Naive thymus-derived CD4-positive, alpha-beta T cell (primary cell): ENCODE data around the gene AATK. TPM values are rescaled to one million over a fixed set of nuclear protein-coding genes. Genes with fewer than 3 reads are reported as not detected.
A peak's percentile ranks its signal among the peaks of the same experiment; 100 is the strongest.
"Not testable (repeated sequence)": the region's sequence is repeated elsewhere in the genome, so short reads cannot be mapped to it uniquely, and the experiment has no call there.

Source experiments
- ATAC-seq: fragments of 150-1000 bp; cut with Tn5 transposase; 2 replicates; pipeline ENCODE4 v1.10.0; 2021; ENCODE audit warnings: mild to moderate bottlenecking, moderate library complexity
- CTCF ChIA-PET: fragments of 350-600 bp; sonication (Branson Sonifier 250); formaldehyde crosslinking; loops from one replicate; lab custom pipeline; 2021; ENCODE audit warnings: antibody characterized with exemption; lab: Charles Lee
- POLR2A ChIA-PET: fragments of 350-600 bp; sonication (Branson Sonifier 250); formaldehyde crosslinking; loops from one replicate; lab custom pipeline; 2021; ENCODE audit warnings: antibody characterized with exemption, inconsistent platforms; lab: Charles Lee
- DNase-seq, 9 donors: peaks; one replicate each; pipeline versions ENCODE4 v3.0.0 to v3.0.0-alpha.2; 2020 to 2022; ENCODE audit warnings: mixed read lengths in 1 of 9
- H3K27ac ChIP-seq: one replicate; pipeline ENCODE4 v1.7.0; 2013; ENCODE audit warnings: mild to moderate bottlenecking, low read depth, low read length, moderate library complexity
- H3K27me3 ChIP-seq, 2 donors: one replicate each; pipeline ENCODE4 v1.7.0; 2013; ENCODE audit warnings: low read length in 2 of 2, mild to moderate bottlenecking in 2 of 2, moderate library complexity in 2 of 2; ENCODE audit not compliant: control insufficient read depth in 2 of 2, insufficient read depth in 2 of 2
- H3K36me3 ChIP-seq, 3 experiments: 1 replicate in 2 of 3; 2 replicates in 1 of 3; pipeline ENCODE4 v1.7.0; 2013; ENCODE audit warnings: low read length in 3 of 3, mild to moderate bottlenecking in 3 of 3, moderate library complexity in 1 of 3; ENCODE audit not compliant: insufficient read depth in 3 of 3, control insufficient read depth in 2 of 3
- H3K4me1 ChIP-seq, 2 donors: one replicate each; pipeline ENCODE4 v1.7.0; 2013; ENCODE audit warnings: low read length in 2 of 2, mild to moderate bottlenecking in 2 of 2, moderate library complexity in 1 of 2; ENCODE audit not compliant: control insufficient read depth in 2 of 2, insufficient read depth in 2 of 2
- H3K4me3 ChIP-seq: 2 replicates; pipeline ENCODE4 v1.7.0; 2013; ENCODE audit warnings: mild to moderate bottlenecking, low read length
- H3K9me3 ChIP-seq, 3 experiments: 1 replicate in 2 of 3; 2 replicates in 1 of 3; pipeline ENCODE4 v1.7.0; 2013; ENCODE audit warnings: low read length in 3 of 3; ENCODE audit not compliant: control insufficient read depth in 2 of 3
- H3K27ac Mint-ChIP-seq, 9 donors: one replicate each; pipeline ENCODE4 v1.8.0; 2020 to 2022; ENCODE audit warnings: mixed read lengths in 9 of 9, mild to moderate bottlenecking in 8 of 9, moderate library complexity in 5 of 9, inconsistent platforms in 2 of 9
- H3K27me3 Mint-ChIP-seq, 5 donors: one replicate each; pipeline ENCODE4 v1.8.0; 2021 to 2022; ENCODE audit warnings: mixed read lengths in 5 of 5, mild to moderate bottlenecking in 1 of 5
- H3K36me3 Mint-ChIP-seq, 5 donors: one replicate each; pipeline ENCODE4 v1.8.0; 2020 to 2022; ENCODE audit warnings: mixed read lengths in 5 of 5, mild to moderate bottlenecking in 3 of 5, inconsistent platforms in 1 of 5
- H3K4me1 Mint-ChIP-seq, 7 donors: one replicate each; pipeline ENCODE4 v1.8.0; 2020 to 2022; ENCODE audit warnings: mixed read lengths in 7 of 7, mild to moderate bottlenecking in 3 of 7, inconsistent platforms in 1 of 7
- H3K4me3 Mint-ChIP-seq, 10 donors: one replicate each; pipeline ENCODE4 v1.8.0; 2020 to 2022; ENCODE audit warnings: mild to moderate bottlenecking in 10 of 10, mixed read lengths in 10 of 10, moderate library complexity in 6 of 10, inconsistent platforms in 2 of 10
- H3K9me3 Mint-ChIP-seq, 11 donors: one replicate each; pipeline ENCODE4 v1.8.0; 2020 to 2022; ENCODE audit warnings: mixed read lengths in 11 of 11, mild to moderate bottlenecking in 4 of 11, inconsistent platforms in 1 of 11, moderate library complexity in 1 of 11
- intact Hi-C, 2 donors: fragments of 100-400 bp; cut with micrococcal nuclease; formaldehyde crosslinking; loops; one replicate each; pipeline ENCODE4 v1.15.1; 2023
- polyA plus RNA-seq, 2 donors: library from polyadenylated mRNA; unstranded; fragments of 300-500 nt; fragmentation: Illumina TruSeq; gene quantifications; one replicate each; pipeline ENCODE4 v1.2.3, GENCODE V29; 2021
- total RNA-seq, 6 experiments: library from RNA in 5 of 6; stranded (reverse) in 5 of 6; gene quantifications; 1 replicate in 5 of 6; 2 replicates in 1 of 6; pipeline ENCODE4 v1.2.3 and lab custom pipeline; 2021 to 2026

The AATK gene
- total and polyA plus RNA-seq, 7 experiments from 2014 or later: 0.46 to 10.4 (median 1.4) TPM; not detected in 2

DNA sequence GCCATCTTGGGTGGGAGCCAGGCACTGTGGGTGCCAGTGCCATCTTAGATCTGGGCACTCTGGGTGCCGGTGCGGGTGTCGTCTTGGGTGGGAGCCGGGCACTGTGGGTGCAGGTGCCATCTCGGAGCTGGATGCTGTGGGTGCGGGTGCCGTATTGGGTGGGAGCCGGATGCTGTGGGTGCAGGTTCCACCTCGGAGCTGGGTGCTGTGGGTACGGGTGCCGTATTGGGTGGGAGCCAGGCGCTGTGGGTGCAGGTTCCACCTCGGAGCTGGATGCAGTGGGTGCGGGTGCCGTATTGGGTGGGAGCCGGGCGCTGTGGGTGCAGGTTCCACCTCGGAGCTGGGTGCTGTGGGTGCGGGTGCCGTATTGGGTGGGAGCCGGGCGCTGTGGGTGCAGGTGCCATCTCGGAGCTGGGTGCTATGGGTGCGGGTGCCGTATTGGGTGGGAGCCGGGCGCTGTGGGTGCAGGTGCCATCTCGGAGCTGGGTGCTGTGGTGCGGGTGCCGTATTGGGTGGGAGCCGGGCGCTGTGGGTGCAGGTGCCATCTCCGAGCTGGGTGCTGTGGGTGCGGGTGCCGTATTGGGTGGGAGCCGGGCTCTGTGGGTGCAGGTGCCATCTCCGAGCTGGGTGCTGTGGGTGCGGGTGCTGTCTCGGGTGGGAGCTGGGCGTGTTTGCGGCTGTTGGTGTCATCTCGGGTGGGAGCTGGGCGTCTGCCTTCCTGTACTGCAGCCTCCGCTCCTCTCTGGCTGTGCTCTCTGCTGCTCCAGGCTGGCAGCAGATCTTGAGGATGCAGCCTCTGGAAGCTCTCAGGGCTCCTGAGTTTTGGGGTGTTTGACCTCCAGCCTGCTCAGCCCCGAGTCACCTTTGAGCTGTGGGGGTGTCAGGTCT, 87.8 kb downstream of the AATK start:
- H3K9me3 ChIP-seq, H3K9me3 Mint-ChIP-seq, CTCF ChIA-PET, H3K27ac ChIP-seq, H3K4me3 Mint-ChIP-seq, H3K4me1 ChIP-seq, H3K27me3 ChIP-seq, H3K27ac Mint-ChIP-seq, DNase-seq, H3K36me3 Mint-ChIP-seq, H3K4me1 Mint-ChIP-seq, H3K27me3 Mint-ChIP-seq, H3K4me3 ChIP-seq, ATAC-seq, H3K36me3 ChIP-seq, intact Hi-C loops, POLR2A ChIA-PET: not testable (repeated sequence)

DNA sequence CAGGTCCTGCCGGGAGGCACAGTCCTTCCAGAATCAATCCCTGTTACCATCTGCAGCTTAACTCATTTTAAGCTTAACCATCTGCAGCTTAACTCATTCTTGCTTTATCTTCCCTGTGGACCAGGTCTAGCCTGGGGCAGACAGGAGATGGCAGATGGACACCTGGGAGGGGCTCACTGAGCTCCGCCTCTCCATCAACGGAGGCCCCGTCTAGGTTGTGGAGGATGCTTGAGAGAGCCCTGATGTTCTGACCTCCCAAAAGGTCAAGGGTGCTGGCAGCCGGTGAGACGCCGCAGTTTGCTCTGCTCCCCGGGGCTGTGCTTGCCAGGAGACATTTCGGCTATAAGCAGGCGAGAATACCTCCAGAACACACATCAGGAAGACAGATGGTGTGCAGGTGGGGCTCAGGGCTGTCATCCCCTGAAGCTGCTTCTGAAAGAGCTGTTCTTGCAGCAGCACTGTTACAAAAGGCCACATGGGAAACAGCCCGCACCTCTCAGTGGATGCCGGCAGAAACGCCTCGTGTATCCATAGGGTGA, 89.8 kb downstream of the AATK start:
- no peak for ATAC-seq
- ChIA-PET POLR2A (no interaction called here), CTCF (no interaction called here)
- no peak overlapping the region for H3K4me3 Mint-ChIP-seq
- Histone ChIP-seq H3K36me3 (no peaks in the 10 kb centered on the region), H3K27ac (no peak overlapping the region), H3K27me3 (no peaks in the 10 kb centered on the region), H3K9me3 (no peaks in the 10 kb centered on the region), H3K4me3 (no peak overlapping the region), H3K4me1 (no peaks in the 10 kb centered on the region)
- no peaks in the 10 kb centered on the region for H3K9me3 Mint-ChIP-seq
- H3K4me1 Mint-ChIP-seq: peaks cover 0 to 4% (median 0%) of the 10 kb centered on the region in 7 donors
- no peaks in the 10 kb centered on the region for H3K36me3 Mint-ChIP-seq
- no peaks in the 10 kb centered on the region for H3K27me3 Mint-ChIP-seq
- DNase-seq: no peak
- no peak overlapping the region for H3K27ac Mint-ChIP-seq
- intact Hi-C loops: no loop called here

DNA sequence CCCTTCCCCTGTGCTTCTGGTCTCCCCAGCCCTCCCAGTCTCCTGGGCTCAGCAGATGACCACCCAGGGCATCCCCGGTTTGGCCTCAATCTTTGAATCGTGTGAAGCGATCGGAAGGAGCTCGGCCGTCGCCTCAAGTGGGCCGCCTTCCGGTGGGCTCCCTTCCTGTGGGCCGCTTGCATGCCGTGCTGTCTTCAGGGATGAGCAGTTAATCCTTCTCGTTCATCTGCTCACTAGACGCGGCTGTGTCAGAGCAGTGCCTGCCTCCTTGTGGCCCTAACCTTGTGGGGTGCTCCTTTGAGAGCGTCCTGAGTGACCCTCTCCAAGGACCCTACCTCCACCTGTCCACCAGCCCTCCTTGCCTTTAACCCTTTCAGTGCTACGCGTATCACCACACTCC, 90.7 kb downstream of the AATK start:
- H3K27me3 ChIP-seq: no peaks in the 10 kb centered on the region
- H3K4me3 ChIP-seq: no peak overlapping the region
- H3K27ac Mint-ChIP-seq: no peak overlapping the region
- no peaks in the 10 kb centered on the region for H3K9me3 ChIP-seq
- no peak for DNase-seq
- no peaks in the 10 kb centered on the region for H3K4me1 ChIP-seq
- H3K4me3 Mint-ChIP-seq: no peak overlapping the region
- H3K36me3 Mint-ChIP-seq: no peaks in the 10 kb centered on the region
- POLR2A ChIA-PET: no interaction called here
- ATAC-seq: no peak
- H3K4me1 Mint-ChIP-seq: peaks cover 0 to 4% (median 0%) of the 10 kb centered on the region in 7 donors
- H3K27me3 Mint-ChIP-seq: no peaks in the 10 kb centered on the region
- intact Hi-C loops: no loop called here
- no peak overlapping the region for H3K27ac ChIP-seq
- H3K9me3 Mint-ChIP-seq: no peaks in the 10 kb centered on the region
- H3K36me3 ChIP-seq: no peaks in the 10 kb centered on the region
- CTCF ChIA-PET: no interaction called here

DNA sequence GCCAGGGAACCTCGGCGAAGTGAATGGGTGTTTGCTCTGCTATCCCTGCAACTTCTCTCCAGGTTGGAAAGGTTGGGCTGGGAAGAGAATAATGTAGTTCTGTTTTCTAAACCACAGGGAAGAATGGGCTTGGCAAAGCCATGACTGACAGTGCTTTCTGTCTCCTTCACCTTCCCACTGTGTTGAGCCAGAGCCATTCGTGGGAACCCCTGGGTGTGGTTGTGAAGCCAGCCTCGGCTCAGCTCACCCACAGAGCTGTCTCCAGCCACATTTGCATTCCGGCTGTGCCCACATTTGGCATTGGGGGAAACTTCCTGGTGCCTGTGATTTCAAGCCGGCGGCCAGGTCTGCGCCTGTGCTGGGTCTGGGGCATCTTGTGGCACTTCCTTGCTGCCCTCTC, 91.1 kb downstream of the AATK start:
- Mint-ChIP-seq H3K36me3 (no peaks in the 10 kb centered on the region), H3K4me1 (peaks cover 0 to 4% (median 0%) of the 10 kb centered on the region in 7 donors), H3K27me3 (no peaks in the 10 kb centered on the region), H3K27ac (no peak overlapping the region), H3K9me3 (no peaks in the 10 kb centered on the region), H3K4me3 (no peak overlapping the region)
- intact Hi-C loops: no loop called here
- H3K36me3 ChIP-seq: no peaks in the 10 kb centered on the region
- H3K4me3 ChIP-seq: no peak overlapping the region
- no peak for ATAC-seq
- POLR2A ChIA-PET: no interaction called here
- no peak for DNase-seq
- no peaks in the 10 kb centered on the region for H3K27me3 ChIP-seq
- no peak overlapping the region for H3K27ac ChIP-seq
- CTCF ChIA-PET: no interaction called here
- H3K4me1 ChIP-seq: no peaks in the 10 kb centered on the region
- H3K9me3 ChIP-seq: no peaks in the 10 kb centered on the region

DNA sequence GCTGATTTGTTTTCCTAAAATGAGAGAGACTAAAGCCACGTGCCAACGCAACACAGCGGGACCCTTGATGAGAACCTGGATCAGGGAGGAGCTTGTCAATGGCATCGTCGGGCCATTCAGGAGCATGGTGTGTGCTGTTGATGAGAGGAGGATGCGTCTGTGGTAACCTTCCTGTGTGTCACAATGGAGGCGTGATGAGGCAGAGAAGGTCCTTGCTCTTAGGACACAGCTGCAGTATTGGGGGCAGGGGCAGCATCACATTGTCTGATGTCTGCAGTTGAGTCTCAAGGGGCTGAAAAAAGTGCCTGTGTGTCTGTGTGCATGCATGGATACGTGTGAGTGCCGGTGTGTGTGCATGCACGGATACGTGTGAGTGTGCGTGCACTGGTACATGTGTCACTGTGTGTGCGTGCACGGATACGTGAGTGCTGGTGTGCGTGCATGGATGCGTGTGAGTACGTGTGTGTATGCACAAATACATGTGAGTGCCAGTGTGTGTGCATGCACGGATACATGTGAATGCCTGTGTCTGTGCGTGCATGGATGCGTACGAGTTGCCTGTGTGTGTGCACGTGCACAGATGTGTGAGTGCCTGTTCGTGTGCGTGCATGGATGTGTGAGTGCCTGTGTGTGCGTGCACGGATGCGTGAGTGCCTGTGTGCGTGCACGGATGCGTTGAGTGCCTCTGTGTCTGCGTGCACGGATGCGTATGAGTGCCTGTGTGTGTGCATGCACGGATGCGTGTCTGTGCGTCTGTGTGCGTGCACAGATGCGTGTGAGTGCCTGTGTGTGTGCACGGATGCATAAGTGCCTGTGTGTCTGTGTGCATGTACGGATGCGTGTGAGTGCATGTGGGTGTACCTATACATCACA, 91.8 kb downstream of the AATK start:
- H3K9me3 Mint-ChIP-seq: no peaks in the 10 kb centered on the region
- CTCF ChIA-PET: no interaction called here
- intact Hi-C loops: no loop called here
- Histone ChIP-seq H3K27ac (no peak overlapping the region), H3K27me3 (no peaks in the 10 kb centered on the region), H3K9me3 (no peaks in the 10 kb centered on the region), H3K36me3 (no peaks in the 10 kb centered on the region), H3K4me1 (no peaks in the 10 kb centered on the region), H3K4me3 (no peak overlapping the region)
- H3K4me1 Mint-ChIP-seq: peaks cover 0 to 4% (median 0%) of the 10 kb centered on the region in 7 donors
- no peaks in the 10 kb centered on the region for H3K36me3 Mint-ChIP-seq
- ATAC-seq (no peak), DNase-seq (no peak)
- no peaks in the 10 kb centered on the region for H3K27me3 Mint-ChIP-seq
- H3K4me3 Mint-ChIP-seq: no peak overlapping the region
- H3K27ac Mint-ChIP-seq: peak overlapping the region in 2 of 9 donors; percentile 28 to 79
- POLR2A ChIA-PET: no interaction called here

DNA sequence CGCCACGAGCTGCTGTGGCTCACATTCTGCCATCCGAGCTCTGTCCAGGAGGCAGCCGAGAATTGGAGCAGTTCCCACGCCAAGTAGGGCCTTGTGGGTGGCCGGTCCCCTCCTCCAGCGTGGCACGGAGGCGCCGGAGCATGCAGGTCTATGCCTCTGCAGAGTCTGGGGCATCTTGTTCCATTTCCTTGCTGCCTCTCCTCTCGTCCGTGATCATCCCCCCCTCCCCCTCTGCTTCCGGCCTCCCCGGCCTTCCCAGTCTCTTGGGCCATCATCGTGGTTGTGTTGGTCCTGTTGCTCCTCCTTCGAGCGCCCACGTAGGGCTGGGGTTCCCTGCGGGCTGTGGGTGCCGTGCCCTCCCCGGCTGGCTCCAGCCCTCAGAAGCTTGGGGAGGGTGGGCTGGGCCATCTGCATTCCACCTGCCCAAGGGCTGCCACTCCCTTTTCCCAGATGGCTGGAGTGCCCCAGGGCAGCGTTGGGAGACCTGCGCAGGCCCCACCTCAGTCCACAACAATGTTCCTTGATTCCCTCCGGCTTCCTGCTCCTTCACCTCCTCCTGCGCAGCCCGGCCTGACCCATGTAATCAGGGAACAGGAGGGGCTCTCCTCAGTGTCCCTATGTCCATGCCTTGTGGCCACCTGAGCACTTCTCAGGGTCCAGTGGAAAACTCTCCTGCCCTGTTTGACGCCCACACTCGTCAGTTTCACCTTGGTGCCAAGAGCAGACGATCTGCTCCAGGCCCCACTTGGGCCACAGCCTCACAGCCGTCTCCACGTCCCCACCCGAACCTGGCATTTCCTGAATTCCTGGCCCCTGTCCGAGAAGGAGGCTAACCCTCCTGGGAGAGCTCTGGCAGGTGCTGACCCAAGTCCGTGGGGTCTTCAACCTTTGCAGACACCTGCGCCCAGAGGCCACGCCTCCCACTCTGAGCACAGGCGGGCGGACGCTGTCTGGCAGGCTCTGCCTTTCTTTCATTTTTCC, 94.0 kb downstream of the AATK start:
- Histone ChIP-seq H3K4me1 (no peaks in the 10 kb centered on the region), H3K36me3 (no peaks in the 10 kb centered on the region), H3K9me3 (no peaks in the 10 kb centered on the region), H3K4me3 (no peak overlapping the region), H3K27me3 (no peaks in the 10 kb centered on the region), H3K27ac (no peak overlapping the region)
- Mint-ChIP-seq H3K4me3 (no peak overlapping the region), H3K9me3 (no peaks in the 10 kb centered on the region), H3K36me3 (no peaks in the 10 kb centered on the region), H3K4me1 (peaks cover 0 to 4% (median 0%) of the 10 kb centered on the region in 7 donors), H3K27me3 (no peaks in the 10 kb centered on the region), H3K27ac (no peak overlapping the region)
- DNase-seq (no peak), ATAC-seq (no peak)
- CTCF ChIA-PET: no interaction called here
- intact Hi-C loops: no loop called here
- POLR2A ChIA-PET: no interaction called here
